HG03280 (cell line): ENCODE results near the gene SLC4A2.

Source experiments
- ATAC-seq: cut with Tn5 transposase; IDR thresholded peaks from one replicate; pipeline ENCODE4 v1.9.1; 2021; ENCODE audit warnings: mild to moderate bottlenecking, moderate library complexity; ENCODE audit not compliant: unreplicated experiment

Gene SLC4A2

DNA sequence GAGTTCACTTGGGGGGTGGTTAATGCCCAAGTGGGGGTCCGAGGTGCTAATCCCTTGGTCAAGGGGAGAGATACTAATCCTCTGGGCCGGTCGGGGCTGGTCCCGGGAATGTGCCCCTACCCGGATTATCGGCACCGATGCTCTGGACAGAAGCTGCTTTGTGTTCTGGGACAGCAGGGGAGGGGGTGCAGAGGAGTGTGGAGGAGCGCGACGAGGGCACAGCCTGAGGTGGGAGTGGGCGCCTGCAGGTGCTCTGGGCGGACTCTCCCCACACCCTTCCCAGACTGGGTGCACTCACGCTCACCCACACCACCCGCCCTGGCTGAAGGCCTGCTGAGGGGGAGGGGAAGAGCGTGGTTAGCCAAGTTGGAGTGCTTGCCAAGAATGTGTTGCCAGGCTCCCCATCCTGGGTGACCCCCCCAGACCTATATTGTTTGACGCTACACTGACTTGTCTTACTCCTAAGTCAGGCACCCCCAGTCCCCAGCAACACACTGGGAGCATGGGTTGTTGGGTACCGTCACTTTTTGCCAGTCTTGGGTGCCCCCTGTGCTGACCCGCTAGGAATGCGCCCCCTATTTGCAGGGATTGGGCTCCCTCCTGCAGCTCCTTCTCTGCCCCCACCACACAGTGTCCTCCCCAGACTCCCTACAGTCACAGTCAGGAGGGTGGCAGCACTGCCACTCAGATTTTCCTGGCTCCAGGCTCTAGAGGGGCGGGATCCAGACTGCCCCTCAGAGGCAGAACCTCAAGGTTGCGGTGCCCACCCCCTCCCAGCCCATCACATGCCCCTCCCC is 1.2 kb downstream of the SLC4A2 start:
- no peak for ATAC-seq

DNA sequence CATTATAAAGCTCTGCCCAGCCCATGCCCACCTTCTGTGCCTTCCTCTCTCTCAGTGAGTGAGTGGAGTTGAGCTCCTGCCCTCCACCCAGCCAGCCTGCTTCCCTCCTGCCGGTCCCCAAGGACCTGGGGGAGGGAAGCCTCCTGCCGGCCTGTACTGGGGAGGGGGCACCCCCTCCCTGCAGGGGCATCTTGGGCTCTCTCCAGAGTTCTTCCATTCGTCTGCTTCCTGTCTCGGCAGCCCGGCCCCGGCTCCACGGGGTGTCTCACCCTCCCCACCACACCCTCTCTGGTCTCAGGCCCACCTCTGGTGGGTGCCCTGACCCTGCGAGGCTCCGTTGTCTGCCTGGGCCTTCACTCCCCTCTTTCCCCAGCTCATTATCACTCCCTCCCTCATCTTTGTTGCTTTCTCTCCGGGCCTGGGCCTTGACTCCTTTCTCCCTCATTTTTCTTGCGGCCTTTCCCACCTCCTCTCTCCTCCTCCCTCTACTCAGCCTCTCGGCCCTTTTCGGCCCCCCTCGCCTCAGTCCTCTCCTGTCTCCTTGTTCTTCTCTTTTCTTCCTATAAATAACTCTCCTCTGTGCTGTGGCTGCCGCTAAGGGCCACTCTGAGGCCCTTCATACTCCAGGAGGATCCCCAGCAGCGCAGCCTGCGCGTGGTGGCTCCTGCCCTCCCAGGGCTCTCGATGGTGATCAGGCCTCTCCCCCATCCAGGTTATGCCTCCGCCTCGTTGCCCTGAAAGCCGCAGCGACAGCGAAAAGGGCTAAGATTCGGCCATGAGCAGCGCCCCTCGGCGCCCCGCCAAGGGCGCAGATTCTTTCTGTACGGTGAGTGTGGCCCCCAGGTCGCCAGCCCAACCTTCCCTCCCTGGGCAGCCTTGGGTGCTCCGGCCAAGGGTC is 2.1 kb downstream of the SLC4A2 start:
- no peak for ATAC-seq

DNA sequence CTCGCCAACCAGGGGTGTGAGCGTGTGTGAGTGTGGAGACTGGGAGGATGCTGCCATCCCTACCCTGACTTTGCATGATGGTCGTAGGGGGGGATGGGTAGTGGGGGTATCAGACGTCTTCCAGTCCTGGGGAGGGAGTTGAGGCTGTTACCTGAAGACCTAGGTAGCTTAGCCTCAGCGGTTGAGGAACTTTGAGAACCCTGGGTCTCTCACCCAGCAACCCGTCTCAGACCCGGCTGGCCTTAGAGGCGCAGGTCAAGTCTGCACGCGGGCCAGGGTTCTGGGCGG is 2.7 kb downstream of the SLC4A2 start:
- no peak for ATAC-seq

DNA sequence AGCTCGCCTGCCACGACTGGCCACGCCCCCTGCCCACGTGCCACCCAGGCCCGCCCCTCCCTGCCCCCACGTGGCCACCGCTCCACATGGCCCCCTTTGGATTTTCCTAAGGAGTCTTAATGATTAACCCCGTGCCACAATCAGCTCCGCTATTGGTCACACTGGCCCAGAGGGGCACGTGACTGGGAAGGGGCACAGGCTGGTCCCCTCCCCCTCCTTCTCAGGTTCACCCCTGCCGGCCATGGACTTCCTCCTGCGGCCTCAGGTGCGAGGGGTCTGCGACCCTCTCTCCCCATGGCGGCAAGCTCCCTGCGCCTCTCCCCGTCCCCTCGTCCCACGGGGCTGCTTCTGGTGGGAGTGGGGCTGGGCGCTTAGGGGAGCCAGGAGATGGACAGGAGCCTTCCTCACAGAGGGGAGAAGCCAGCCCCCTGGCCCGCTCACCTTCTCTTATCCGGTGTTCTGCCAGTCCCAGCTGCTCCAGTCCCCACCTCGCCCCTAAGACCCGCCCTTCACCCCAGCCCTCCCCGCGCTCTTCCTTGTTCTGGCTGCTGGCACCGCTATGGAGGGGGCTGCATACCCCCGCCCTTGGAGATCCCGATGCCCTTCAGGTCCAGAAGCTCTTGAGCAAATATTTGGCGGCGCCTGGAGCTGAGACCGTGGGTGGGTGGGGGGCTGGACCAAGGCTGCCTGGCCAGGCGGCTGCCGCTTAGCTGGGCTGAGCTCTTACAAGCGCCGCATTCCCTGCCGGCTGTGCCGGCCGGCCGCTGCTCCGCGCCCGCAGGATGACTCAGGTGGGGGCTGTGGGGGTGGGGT is 3.2 kb downstream of the SLC4A2 start:
- no peak for ATAC-seq

DNA sequence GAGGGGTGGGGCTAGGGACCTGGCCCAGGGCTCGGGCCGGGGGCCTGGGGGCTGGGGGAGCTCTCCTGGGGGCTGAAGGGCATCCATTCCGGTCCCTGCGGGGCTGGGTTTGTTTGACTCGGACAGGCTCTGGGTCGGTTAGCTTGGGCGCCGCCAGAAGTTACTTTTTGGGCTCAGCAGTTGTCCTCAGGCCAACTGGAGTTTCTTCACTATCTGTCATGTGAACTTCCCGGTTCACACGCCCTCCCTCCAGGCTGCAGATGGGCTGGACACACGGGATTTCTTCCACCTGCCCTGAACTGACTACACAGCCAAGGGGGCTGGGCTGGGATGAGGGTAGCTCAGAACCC is 3.8 kb downstream of the SLC4A2 start:
- no peak for ATAC-seq

DNA sequence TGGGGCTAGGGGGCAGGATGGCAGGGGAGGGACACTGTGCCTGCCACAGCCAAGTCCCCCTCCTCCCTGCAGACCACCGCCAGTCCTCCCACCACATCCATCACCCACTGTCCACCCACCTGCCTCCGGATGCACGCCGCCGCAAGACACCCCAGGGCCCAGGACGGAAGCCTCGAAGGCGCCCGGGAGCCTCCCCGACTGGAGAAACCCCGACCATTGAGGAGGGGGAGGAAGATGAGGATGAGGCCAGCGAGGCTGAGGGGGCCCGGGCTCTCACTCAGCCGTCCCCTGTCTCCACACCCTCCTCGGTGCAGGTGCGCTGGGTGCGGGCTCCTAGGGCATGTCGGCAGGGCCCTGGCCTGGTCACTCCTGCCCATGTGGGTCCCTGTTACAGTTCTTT is 5.1 kb downstream of the SLC4A2 start:
- ATAC-seq: no peak

DNA sequence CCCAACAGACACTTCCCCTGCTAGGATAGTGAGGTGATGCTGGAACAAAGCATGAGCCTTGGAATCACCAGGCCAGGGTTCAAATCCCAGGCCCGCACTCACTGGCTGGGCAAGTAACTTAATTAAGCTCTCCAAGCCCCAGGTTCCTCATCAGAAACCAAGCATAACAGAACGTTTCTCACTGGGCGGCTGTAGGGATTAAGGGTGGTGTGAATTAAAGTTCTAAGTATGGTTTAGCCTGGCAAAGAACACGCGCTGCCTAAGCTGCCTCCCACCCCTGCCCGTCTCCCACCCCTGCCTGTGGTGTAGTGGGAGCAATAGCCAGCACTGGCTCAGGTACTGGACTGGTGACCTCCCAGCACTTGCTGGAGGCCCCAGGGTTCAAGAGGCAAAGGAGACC is 5.6 kb downstream of the SLC4A2 start:
- no peak for ATAC-seq

DNA sequence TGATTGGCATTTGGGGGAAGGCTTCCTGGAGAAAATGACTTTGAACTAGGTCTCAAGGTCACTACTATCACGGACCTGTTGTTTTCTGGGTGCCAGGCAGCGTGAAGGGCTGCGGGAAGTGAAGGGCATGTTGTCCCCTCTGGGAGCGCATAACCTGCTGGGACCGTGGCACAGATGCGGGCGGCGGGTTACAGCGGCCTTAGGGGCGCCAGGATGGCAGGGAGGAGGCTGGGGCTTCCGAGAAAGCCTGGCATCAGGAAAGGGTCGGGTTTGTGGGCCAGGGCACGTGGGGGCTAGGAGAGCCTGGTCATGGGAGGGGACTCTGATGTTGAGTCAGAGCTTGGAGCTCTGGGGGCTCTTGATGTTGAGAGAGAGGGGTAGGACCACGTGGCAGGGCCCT is 6.1 kb downstream of the SLC4A2 start:
- ATAC-seq: no peak

DNA sequence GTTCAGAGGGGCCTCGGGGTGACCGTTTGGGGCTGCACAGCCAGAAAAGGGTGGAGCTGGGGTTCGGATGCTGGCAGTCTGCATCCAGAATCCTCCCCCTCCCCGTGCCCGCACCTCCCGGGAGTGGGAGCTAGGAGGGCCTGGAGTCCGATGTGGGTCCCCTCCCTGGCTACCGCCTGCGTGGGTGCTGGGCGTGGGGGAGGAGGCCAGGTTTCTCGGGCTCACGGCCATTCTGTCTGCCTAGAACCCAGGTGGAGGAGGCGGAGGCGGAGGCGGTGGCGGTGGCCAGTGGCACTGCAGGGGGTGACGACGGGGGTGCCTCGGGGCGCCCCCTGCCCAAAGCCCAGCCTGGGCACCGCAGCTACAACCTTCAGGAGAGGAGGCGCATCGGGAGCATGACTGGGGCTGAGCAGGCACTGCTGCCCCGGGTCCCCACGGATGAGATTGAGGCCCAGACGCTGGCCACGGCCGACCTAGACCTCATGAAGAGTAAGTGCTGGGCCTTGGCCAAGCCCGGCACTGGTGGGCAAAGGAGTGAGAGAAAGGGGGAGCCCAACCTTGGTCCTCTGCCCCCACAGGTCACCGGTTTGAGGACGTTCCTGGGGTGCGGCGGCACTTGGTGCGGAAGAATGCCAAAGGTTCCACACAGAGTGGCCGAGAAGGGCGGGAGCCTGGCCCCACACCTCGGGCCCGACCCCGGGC is 7.0 kb downstream of the SLC4A2 start:
- ATAC-seq: no peak

DNA sequence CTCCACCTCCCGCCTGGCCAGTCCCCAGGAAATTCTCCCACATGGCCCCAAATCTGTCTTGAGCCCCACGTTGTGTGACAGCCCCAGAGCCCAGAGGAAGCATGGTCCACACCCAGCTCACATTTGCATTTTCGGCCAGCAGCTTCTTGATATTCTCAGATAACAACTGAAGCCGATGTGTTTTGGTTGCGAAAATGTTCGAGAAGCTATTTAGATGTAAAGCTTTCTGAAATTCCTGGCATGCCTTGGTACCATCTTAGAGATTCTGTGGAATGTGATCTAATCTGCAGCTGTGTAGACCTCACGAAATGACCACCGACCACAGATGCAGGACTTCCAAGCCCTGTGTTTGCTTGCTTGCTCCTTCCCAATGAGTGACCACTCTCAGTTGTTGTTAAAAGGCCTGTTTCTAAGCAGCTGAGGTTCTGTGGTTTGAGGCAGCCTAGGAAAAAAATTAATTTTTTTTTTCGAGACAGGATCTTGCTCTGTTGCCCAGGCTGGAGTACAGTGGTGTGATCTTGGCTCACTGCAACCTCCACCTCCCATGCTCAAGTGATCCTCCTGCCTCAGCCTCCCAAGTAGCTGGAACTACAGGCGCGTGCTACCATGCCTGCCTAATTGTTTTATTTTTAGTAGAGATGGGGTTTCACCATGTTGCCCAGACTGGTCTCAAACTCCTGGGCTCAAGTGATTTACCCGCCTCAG is 8.8 kb downstream of the SLC4A2 start:
- ATAC-seq: no peak

DNA sequence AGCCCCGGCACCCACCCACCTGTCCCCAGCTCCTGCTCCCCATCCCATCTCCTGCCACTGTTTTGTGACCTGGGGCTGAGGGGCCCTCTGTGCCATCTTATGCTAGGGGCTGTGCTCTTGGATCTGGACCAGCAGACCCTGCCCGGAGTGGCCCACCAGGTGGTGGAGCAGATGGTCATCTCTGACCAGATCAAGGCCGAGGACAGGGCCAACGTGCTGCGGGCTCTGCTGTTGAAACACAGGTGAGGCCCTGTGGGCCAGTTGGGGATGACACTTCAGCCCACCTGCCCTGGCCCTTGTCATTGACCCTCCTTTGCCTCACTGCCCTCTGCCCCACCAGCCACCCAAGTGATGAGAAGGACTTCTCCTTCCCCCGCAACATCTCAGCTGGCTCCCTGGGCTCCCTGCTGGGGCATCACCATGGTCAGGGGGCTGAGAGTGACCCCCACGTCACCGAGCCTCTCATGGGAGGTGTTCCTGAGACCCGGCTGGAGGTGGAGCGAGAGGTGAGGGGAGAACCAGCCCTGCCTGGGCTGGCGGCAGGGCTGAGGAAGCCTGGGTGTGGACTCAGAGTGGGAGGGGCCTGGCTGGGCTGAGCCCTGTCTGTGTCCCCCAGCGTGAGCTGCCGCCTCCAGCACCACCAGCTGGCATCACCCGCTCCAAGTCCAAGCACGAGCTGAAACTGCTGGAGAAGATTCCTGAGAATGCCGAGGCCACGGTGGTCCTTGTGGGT is 10.6 kb downstream of the SLC4A2 start:
- ATAC-seq: no peak

DNA sequence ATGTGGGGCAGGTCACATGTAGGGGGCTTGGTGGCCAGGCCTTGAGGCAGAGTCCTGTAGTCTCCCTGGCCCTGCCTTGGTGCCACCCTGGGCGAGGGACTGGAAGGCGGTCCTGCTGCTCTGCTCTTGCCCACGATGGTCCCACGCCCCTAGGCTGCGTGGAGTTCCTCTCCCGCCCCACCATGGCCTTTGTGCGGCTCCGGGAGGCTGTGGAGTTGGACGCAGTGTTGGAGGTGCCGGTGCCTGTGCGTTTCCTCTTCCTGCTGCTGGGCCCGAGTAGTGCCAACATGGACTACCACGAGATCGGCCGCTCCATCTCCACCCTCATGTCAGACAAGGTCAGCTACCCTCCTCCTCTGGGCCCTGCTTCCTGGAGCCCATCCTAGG is 11.2 kb downstream of the SLC4A2 start:
- ATAC-seq: no peak

DNA sequence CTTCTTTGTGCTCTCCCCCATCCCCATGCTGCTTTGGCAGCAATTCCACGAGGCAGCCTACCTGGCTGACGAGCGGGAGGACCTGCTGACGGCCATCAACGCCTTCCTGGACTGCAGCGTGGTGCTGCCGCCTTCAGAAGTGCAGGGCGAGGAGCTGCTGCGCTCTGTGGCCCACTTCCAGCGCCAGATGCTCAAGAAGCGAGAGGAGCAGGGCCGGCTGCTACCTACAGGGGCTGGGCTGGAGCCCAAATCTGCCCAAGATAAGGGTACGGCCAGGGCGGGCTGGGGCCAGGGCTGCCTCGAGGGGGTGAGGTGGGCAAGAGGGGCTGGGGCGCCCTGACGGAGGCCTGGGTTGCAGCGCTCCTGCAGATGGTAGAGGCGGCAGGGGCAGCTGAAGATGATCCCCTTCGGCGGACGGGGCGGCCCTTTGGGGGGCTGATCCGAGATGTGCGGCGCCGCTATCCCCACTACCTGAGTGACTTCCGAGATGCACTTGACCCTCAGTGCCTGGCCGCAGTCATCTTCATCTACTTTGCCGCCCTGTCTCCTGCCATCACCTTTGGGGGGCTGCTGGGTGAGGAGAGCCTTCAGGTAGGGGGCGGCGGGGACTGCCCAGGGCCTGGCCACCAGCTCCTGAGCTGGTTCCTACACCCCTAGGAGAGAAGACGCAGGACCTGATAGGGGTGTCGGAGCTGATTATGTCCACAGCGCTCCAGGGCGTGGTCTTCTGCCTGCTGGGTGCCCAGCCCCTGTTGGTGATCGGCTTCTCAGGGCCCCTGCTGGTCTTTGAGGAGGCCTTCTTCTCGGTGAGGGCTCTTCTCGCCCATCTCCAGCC is 11.9 kb downstream of the SLC4A2 start:
- no peak for ATAC-seq

DNA sequence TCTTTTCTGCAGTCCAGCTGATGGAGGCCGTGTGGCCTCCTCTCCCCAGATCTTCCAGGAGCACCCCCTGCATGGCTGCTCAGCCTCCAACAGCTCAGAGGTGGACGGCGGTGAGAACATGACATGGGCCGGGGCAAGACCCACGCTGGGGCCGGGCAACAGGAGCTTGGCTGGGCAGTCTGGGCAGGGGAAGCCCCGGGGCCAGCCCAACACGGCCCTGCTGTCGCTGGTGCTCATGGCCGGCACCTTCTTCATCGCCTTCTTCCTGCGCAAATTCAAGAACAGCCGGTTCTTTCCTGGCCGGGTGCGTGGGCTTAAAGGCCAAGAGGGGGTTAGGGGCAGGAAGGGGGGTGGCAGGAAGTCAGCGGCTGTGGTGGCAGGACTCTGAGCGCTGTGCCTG is 14.6 kb downstream of the SLC4A2 start:
- ATAC-seq: no peak

DNA sequence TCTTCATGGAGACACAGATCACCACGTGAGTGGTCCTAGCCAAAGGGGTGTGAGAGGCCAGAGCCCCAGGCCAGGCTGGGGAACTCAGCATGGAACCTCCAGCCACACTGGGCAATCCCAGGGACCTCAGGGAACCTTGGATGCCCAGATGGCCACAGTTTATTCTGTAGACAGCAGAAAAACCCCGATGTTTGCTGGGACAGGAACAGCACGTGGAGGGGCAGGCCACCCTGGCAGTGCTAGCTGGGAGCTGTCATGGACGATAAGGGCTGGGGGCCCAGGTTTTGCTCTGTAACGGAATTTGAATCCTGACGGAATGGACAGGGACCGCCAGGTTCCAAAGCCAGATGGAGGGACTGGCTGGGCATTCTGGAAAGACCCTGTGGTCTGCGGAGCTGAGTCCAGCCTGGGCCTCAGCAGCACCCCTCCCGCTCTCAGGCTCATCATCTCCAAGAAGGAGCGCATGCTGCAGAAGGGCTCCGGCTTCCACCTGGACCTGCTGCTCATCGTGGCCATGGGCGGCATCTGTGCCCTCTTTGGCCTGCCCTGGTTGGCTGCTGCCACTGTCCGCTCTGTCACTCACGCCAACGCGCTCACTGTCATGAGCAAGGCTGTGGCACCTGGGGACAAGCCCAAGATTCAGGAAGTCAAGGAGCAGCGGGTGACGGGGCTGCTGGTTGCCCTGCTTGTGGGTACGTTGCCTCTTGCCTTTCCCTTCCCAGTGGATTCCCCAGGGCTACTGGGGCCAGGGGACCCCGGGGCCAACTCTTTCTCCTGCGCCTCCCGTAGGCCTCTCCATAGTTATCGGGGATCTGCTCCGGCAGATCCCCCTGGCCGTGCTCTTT is 15.7 kb downstream of the SLC4A2 start:
- ATAC-seq: no peak

DNA sequence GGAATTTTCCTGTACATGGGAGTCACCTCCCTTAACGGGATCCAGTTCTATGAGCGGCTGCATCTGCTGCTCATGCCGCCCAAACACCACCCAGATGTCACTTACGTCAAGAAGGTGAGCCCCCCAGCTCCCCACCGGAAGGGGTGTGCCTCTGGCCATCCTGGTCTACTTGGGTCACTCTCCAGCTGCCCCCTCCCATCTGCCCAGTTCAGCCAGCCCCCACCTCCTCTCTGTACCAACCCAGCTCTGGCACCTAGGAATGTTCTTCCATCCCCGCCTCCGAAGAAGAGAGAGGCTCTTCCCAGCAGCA is 16.2 kb downstream of the SLC4A2 start:
- no peak for ATAC-seq

DNA sequence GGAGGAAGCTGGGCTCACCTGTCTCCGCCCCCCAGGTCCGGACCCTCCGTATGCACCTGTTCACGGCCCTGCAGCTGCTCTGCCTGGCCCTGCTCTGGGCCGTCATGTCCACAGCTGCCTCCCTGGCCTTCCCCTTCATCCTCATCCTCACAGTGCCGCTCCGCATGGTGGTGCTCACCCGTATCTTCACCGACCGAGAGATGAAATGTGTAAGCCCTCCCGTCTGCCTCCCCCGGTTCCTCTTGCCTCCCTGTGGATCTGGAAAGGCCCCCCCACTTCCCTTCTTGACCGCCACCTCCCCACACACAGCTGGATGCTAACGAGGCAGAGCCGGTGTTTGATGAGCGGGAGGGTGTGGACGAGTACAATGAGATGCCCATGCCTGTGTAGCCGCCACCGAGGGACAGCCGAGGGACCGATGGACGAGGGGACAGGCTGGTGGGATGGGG is 16.6 kb downstream of the SLC4A2 start:
- ATAC-seq: no peak
